Calu3 (cell line): ENCODE measurements around the gene ZNF525. TPM values are rescaled to one million over a fixed set of nuclear protein-coding genes. Genes with fewer than 3 reads are reported as not detected.

Experiments used
- BruUV-seq: library from RNA; stranded (reverse); fragments of 400-500 nt; replicated peaks from 2 replicates; lab custom pipeline; 2021; lab: Mats Ljungman, UMichigan
- CTCF ChIA-PET: fragments of 300-600 bp; sonication (Branson Sonifier 250); formaldehyde crosslinking; loops from one replicate; lab custom pipeline; 2022; ENCODE audit warnings: antibody characterized with exemption; lab: Charles Lee
- DNase-seq: peaks from one replicate; pipeline ENCODE4 v3.0.0; 2022
- H3K27ac Mint-ChIP-seq: one replicate; pipeline ENCODE4 v1.8.0; 2022; ENCODE audit warnings: mixed read lengths; ENCODE audit not compliant: unreplicated experiment
- H3K27me3 Mint-ChIP-seq: one replicate; pipeline ENCODE4 v1.8.0; 2022; ENCODE audit warnings: mixed read lengths; ENCODE audit not compliant: unreplicated experiment
- H3K36me3 Mint-ChIP-seq: one replicate; pipeline ENCODE4 v1.8.0; 2022; ENCODE audit warnings: mild to moderate bottlenecking, moderate library complexity, mixed read lengths; ENCODE audit not compliant: insufficient read depth, unreplicated experiment
- H3K4me1 Mint-ChIP-seq: one replicate; pipeline ENCODE4 v1.8.0; 2022; ENCODE audit warnings: mild to moderate bottlenecking, low read depth, mixed read lengths; ENCODE audit not compliant: unreplicated experiment
- H3K4me3 Mint-ChIP-seq: one replicate; pipeline ENCODE4 v1.8.0; 2022; ENCODE audit warnings: mild to moderate bottlenecking, low read depth, moderate library complexity, mixed read lengths; ENCODE audit not compliant: unreplicated experiment
- H3K9me3 Mint-ChIP-seq: one replicate; pipeline ENCODE4 v1.8.0; 2022; ENCODE audit warnings: low read depth, mixed read lengths; ENCODE audit not compliant: unreplicated experiment
- intact Hi-C: fragments of 100-400 bp; cut with micrococcal nuclease; formaldehyde crosslinking; loops from one replicate; pipeline ENCODE4 v1.10.0; 2022; ENCODE audit not compliant: unreplicated experiment
- total RNA-seq: library from RNA; stranded (reverse); gene quantifications from 2 replicates; pipeline ENCODE4 v1.2.3, GENCODE V29; 2022
- TF ChIP-seq, protein P1 (sequence below): fragments of 200-600 bp; IDR thresholded peaks from one replicate; pipeline ENCODE4 v1.8.0; 2022; ENCODE audit warnings: antibody characterized with exemption; ENCODE audit not compliant: unreplicated experiment

Gene ZNF525
- total RNA-seq, 1 experiment from 2014 or later: 21.2 TPM

DNA sequence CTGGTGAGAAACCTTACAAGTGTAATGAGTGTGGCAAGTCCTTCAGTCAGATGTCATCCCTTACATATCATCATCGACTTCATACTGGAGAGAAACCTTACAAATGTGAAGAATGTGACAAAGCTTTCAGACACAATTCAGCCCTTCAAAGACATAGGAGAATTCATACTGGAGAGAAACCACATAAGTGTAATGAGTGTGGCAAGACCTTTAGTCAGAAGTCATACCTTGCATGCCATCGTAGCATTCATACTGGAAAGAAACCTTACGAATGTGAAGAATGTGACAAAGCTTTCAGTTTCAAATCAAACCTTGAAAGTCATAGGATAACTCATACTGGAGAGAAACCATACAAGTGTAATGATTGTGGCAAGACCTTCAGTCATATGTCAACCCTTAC, 15.9 kb downstream of the ZNF525 start:
- H3K27me3 Mint-ChIP-seq: no peaks in the 10 kb centered on the region
- no peak for DNase-seq
- no peak overlapping the region for H3K4me3 Mint-ChIP-seq
- CTCF ChIA-PET: no interaction called here
- intact Hi-C loops: no loop called here
- H3K4me1 Mint-ChIP-seq: no peaks in the 10 kb centered on the region
- no peak overlapping the region for H3K27ac Mint-ChIP-seq
- H3K9me3 Mint-ChIP-seq: peaks cover 30% of the 10 kb centered on the region
- peaks cover 37% of the 10 kb centered on the region for H3K36me3 Mint-ChIP-seq
- TF ChIP-seq, protein P1, sequence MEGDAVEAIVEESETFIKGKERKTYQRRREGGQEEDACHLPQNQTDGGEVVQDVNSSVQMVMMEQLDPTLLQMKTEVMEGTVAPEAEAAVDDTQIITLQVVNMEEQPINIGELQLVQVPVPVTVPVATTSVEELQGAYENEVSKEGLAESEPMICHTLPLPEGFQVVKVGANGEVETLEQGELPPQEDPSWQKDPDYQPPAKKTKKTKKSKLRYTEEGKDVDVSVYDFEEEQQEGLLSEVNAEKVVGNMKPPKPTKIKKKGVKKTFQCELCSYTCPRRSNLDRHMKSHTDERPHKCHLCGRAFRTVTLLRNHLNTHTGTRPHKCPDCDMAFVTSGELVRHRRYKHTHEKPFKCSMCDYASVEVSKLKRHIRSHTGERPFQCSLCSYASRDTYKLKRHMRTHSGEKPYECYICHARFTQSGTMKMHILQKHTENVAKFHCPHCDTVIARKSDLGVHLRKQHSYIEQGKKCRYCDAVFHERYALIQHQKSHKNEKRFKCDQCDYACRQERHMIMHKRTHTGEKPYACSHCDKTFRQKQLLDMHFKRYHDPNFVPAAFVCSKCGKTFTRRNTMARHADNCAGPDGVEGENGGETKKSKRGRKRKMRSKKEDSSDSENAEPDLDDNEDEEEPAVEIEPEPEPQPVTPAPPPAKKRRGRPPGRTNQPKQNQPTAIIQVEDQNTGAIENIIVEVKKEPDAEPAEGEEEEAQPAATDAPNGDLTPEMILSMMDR: no peak
- no TSS peak for BruUV-seq

DNA sequence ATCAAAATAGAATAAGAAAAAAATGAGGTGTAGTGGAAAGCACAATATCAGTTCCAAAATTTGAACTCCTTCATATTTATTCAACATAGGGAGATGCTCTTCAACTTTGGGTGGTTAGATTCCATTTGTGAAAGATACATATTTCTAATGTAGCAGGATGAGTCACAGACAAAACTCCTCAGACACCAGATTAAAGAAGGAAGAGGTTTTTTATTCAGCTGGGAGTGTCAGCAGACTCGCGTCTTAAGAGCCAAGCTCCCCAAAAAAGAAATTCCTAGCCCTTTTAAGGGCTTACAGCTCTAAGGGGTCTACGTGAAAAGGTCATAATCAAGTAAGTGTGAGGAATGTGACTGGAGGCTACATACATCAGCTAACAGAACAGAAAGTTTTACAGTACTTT, 22.7 kb downstream of the ZNF525 start:
- no TSS peak for BruUV-seq
- CTCF ChIA-PET: no interaction called here
- Mint-ChIP-seq H3K9me3 (peaks cover 33% of the 10 kb centered on the region), H3K4me1 (no peaks in the 10 kb centered on the region), H3K27me3 (no peaks in the 10 kb centered on the region), H3K36me3 (peaks cover 20% of the 10 kb centered on the region), H3K27ac (no peak overlapping the region), H3K4me3 (no peak overlapping the region)
- TF ChIP-seq, protein P1: no peak
- intact Hi-C loops: no loop called here
- DNase-seq: no peak

DNA sequence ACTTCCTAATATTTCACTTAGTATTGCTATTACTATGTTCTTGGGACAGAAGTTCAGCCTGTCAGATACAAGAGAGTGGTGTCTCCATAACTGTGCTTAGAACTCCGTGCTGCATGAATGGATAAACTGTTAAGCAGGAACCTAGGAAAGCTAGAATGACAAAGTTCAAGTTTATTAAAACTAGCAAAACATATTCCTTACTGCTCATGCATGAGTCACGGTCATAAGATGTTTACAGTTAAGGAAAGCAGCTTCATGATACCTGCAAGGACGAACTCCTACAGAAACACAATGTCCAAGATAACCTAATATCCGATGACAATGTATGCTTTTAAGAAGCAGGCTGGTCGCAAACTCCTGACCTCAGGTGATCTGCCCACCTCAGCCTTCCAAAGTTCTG, 23.4 kb downstream of the ZNF525 start:
- no peak for DNase-seq
- H3K36me3 Mint-ChIP-seq: peaks cover 20% of the 10 kb centered on the region
- no TSS peak for BruUV-seq
- peaks cover 29% of the 10 kb centered on the region for H3K9me3 Mint-ChIP-seq
- no peak overlapping the region for H3K4me3 Mint-ChIP-seq
- H3K4me1 Mint-ChIP-seq: no peaks in the 10 kb centered on the region
- no peak overlapping the region for H3K27ac Mint-ChIP-seq
- CTCF ChIA-PET: no interaction called here
- no peaks in the 10 kb centered on the region for H3K27me3 Mint-ChIP-seq
- TF ChIP-seq, protein P1: no peak
- intact Hi-C loops: no loop called here

DNA sequence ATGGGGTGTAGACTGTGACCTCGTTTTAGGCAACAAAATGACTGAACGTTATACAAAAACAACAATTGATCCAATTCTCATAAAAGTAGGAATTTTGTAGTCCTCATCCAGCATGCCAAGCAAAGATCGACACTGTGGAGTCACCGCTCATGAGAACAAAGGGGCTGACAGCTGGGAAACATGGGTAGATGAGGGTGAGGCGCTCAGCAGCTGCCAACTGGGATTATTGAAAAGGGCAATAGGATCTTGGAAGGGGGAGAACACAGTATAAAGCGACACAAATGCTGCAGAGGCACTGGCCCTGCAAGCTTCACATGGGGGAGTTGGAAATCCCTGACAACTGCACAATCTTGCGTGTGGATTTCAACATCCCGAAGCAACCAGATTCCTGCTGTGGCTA, 24.1 kb downstream of the ZNF525 start:
- no peak overlapping the region for H3K27ac Mint-ChIP-seq
- H3K4me3 Mint-ChIP-seq: no peak overlapping the region
- intact Hi-C loops: no loop called here
- no peaks in the 10 kb centered on the region for H3K27me3 Mint-ChIP-seq
- no peaks in the 10 kb centered on the region for H3K4me1 Mint-ChIP-seq
- no TSS peak for BruUV-seq
- peaks cover 23% of the 10 kb centered on the region for H3K36me3 Mint-ChIP-seq
- CTCF ChIA-PET: no interaction called here
- DNase-seq: no peak
- H3K9me3 Mint-ChIP-seq: peaks cover 28% of the 10 kb centered on the region
- TF ChIP-seq, protein P1: no peak
